Measurements from ENCODE around the gene DNAJC4.

GRCh38 chr11:64278576-64279190, 48.3 kb downstream of the DNAJC4 start:
- TF ChIP-seq POLR2A (IDR thresholded peaks at IDR 0.05; ENCODE audit: low read depth, low read length) = no peak
- no peak for TF ChIP-seq POLR2AphosphoS5 (IDR thresholded peaks at IDR 0.05; ENCODE audit: low read depth, low read length)
